Erythroblast (primary cell): Measurements from ENCODE around the gene ZNF467.

Experiments used
- GATA1 ChIP-seq: IDR thresholded peaks from 2 replicates; pipeline ENCODE4 v1.6.1; 2011; ENCODE audit warnings: low read depth, mild to moderate bottlenecking, control low read depth, low read length, moderate library complexity
- POLR2A ChIP-seq: IDR thresholded peaks from 2 replicates; pipeline ENCODE4 v1.6.1; 2011; ENCODE audit warnings: mild to moderate bottlenecking, low read length

DNA sequence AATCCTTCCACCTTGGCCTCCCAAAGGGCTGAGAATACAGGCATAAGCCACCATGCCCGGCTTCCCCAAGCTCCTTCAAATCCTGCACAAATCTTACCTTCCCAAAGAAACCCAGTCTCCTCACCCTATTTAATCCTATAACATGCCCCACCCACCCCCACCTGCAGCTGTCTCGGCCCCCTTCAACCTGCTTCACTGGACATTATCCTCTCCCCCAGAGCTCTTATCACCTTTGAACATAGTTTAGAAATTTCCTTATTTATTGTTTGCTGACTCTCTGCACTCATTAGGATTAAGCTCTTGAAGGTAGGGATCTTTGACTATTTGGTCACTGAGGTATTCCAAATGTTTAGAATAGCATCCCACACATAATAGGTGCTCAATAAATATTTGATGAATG lies 3.5 kb downstream of the ZNF467 start:
- TF ChIP-seq POLR2A (no peak), GATA1 (no peak)
